Neural crest cell (in vitro differentiated cells): ENCODE results near the gene PADI1. TPM values are rescaled to one million over a fixed set of nuclear protein-coding genes. Genes with fewer than 3 reads are reported as not detected.

Experiments used
- DNase-seq: peaks from one replicate; pipeline ENCODE4 v3.0.0; 2021; ENCODE audit warnings: low read depth, mixed read lengths, low spot score
- H3K27ac Mint-ChIP-seq: one replicate; pipeline ENCODE4 v1.8.0; 2021; ENCODE audit warnings: mild to moderate bottlenecking, mixed read lengths; ENCODE audit not compliant: unreplicated experiment
- H3K27me3 Mint-ChIP-seq: 2 replicates; pipeline ENCODE4 v1.8.0; 2021; ENCODE audit warnings: low read depth, mild to moderate bottlenecking, mixed read lengths
- H3K36me3 Mint-ChIP-seq: 2 replicates; pipeline ENCODE4 v1.8.0; 2021; ENCODE audit warnings: low read depth, mild to moderate bottlenecking, mixed read lengths
- H3K4me1 Mint-ChIP-seq: 2 replicates; pipeline ENCODE4 v1.8.0; 2021; ENCODE audit warnings: mixed read lengths
- H3K4me3 Mint-ChIP-seq: one replicate; pipeline ENCODE4 v1.8.0; 2021; ENCODE audit warnings: mild to moderate bottlenecking, mixed read lengths
- H3K9me3 Mint-ChIP-seq: 2 replicates; pipeline ENCODE4 v1.8.0; 2021; ENCODE audit warnings: mixed read lengths
- total RNA-seq: library from RNA; stranded (reverse); gene quantifications from 2 replicates; pipeline ENCODE4 v1.2.1, GENCODE V29; 2021
- TF ChIP-seq, protein P1 (sequence below): fragments of 200-600 bp; sonication (generic); conservative IDR thresholded peaks from 2 replicates; pipeline ENCODE4 v1.5.0; 2021; ENCODE audit warnings: antibody characterized with exemption, mild to moderate bottlenecking

The PADI1 gene
- total RNA-seq, 1 donor from 2014 or later = not detected

GRCh38 chr1:17184161-17184665, 20.7 kb upstream of the PADI1 start:
- peaks cover 10% of the 10 kb centered on the region for H3K4me1 Mint-ChIP-seq
- H3K9me3 Mint-ChIP-seq = no peaks in the 10 kb centered on the region
- TF ChIP-seq, protein P1, sequence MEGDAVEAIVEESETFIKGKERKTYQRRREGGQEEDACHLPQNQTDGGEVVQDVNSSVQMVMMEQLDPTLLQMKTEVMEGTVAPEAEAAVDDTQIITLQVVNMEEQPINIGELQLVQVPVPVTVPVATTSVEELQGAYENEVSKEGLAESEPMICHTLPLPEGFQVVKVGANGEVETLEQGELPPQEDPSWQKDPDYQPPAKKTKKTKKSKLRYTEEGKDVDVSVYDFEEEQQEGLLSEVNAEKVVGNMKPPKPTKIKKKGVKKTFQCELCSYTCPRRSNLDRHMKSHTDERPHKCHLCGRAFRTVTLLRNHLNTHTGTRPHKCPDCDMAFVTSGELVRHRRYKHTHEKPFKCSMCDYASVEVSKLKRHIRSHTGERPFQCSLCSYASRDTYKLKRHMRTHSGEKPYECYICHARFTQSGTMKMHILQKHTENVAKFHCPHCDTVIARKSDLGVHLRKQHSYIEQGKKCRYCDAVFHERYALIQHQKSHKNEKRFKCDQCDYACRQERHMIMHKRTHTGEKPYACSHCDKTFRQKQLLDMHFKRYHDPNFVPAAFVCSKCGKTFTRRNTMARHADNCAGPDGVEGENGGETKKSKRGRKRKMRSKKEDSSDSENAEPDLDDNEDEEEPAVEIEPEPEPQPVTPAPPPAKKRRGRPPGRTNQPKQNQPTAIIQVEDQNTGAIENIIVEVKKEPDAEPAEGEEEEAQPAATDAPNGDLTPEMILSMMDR = no peak
- no peak overlapping the region for H3K27ac Mint-ChIP-seq
- DNase-seq = no peak
- no peak overlapping the region for H3K4me3 Mint-ChIP-seq
- peaks cover 20% of the 10 kb centered on the region for H3K27me3 Mint-ChIP-seq
- H3K36me3 Mint-ChIP-seq = peaks cover 2% of the 10 kb centered on the region

GRCh38 chr1:17184822-17185484, 20.0 kb upstream of the PADI1 start:
- DNase-seq = no peak

DNA sequence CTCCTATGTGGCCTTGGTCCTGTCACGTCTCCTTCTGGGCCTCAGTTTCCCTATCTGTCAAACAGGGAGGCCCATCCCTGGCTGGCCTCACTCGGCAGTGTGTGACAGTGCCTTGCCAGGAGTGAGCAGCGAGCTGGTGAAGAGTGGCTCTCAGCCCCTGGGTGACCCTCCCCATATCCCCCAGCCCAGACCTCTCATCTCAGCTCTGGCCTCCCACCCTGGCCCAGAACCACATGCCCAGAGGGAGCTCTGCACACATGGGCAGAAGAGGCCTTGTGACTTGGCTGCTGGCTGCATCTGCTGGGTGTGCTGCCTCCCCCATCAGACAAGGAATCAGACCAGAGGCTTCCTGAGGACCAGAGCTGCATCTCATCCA, 19.5 kb upstream of the PADI1 start:
- Mint-ChIP-seq H3K27ac (no peak overlapping the region), H3K36me3 (peaks cover 2% of the 10 kb centered on the region), H3K4me1 (peaks cover 10% of the 10 kb centered on the region), H3K27me3 (peaks cover 9% of the 10 kb centered on the region), H3K9me3 (no peaks in the 10 kb centered on the region), H3K4me3 (no peak overlapping the region)
- TF ChIP-seq, protein P1 = no peak
- no peak for DNase-seq

More at GRCh38 chr1:17184822-17185484, 20.0 kb upstream of the PADI1 start:
- Mint-ChIP-seq H3K9me3 (no peaks in the 10 kb centered on the region), H3K27ac (no peak overlapping the region), H3K27me3 (peaks cover 15% of the 10 kb centered on the region), H3K4me3 (no peak overlapping the region), H3K36me3 (peaks cover 2% of the 10 kb centered on the region), H3K4me1 (peaks cover 10% of the 10 kb centered on the region)
- TF ChIP-seq, protein P1 = no peak

DNA sequence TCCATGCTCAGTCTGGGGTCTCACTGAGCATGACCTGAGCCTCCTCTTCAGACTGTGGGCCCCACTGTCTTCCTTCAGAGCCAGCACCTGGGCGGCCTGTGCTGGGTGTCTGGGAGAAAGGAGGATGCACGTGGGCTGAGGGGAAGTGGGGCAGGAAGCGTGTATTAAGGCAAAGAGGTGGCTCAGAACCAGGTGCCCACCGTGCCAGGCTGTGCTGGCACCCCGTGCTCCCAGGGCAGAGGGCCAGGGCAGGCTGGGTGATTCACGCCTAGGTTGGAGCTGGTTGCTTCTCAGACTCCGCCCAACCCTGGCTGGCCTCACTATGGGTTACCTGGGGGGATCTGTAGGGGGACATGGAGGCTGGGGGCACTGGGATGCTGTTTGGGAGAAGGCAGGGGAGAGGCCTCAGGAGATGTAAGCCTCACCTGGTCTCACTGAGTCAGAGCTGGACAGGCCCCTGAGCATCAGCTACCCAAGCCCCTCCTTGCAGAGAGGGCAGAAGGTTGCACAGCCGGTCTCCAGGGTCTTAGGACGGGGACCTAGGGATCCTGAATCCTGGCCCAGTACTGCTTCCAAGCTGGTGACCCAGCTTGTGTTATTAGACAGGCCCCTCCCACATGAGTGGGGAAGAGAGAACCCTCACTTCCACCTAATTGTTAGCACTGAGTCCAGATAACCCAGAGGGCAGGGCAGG, 18.6 kb upstream of the PADI1 start:
- Mint-ChIP-seq H3K4me3 (no peak overlapping the region), H3K4me1 (peaks cover 9% of the 10 kb centered on the region), H3K27me3 (peaks cover 1% of the 10 kb centered on the region), H3K9me3 (no peaks in the 10 kb centered on the region), H3K36me3 (peaks cover 2% of the 10 kb centered on the region), H3K27ac (no peak overlapping the region)
- TF ChIP-seq, protein P1 = no peak
- no peak for DNase-seq

- Mint-ChIP-seq H3K4me3 (no peak overlapping the region), H3K36me3 (peaks cover 2% of the 10 kb centered on the region), H3K4me1 (peaks cover 6% of the 10 kb centered on the region), H3K27me3 (no peaks in the 10 kb centered on the region), H3K27ac (no peak overlapping the region), H3K9me3 (no peaks in the 10 kb centered on the region)
- no peak for DNase-seq
- TF ChIP-seq, protein P1 = no peak
These were observed 17.9 kb upstream of the PADI1 start for GRCh38 chr1:17187051-17187450.
